ENCODE measurements around the gene STAT5B. TPM values are rescaled to one million over a fixed set of nuclear protein-coding genes. Genes with fewer than 3 reads are reported as not detected.

The STAT5B gene
- total RNA-seq, 1 donor from 2014 or later, result 46.8 TPM

- H3K27me3 Mint-ChIP-seq, result peaks cover 12% of the 10 kb centered on the region
- H3K9me3 Mint-ChIP-seq (ENCODE audit: low read depth), result no peaks in the 10 kb centered on the region
- H3K36me3 Mint-ChIP-seq (ENCODE audit: insufficient read depth), result no peaks in the 10 kb centered on the region
- TF ChIP-seq, protein P1, sequence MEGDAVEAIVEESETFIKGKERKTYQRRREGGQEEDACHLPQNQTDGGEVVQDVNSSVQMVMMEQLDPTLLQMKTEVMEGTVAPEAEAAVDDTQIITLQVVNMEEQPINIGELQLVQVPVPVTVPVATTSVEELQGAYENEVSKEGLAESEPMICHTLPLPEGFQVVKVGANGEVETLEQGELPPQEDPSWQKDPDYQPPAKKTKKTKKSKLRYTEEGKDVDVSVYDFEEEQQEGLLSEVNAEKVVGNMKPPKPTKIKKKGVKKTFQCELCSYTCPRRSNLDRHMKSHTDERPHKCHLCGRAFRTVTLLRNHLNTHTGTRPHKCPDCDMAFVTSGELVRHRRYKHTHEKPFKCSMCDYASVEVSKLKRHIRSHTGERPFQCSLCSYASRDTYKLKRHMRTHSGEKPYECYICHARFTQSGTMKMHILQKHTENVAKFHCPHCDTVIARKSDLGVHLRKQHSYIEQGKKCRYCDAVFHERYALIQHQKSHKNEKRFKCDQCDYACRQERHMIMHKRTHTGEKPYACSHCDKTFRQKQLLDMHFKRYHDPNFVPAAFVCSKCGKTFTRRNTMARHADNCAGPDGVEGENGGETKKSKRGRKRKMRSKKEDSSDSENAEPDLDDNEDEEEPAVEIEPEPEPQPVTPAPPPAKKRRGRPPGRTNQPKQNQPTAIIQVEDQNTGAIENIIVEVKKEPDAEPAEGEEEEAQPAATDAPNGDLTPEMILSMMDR (IDR thresholded peaks at IDR 0.05; ENCODE audit: unreplicated experiment), result no peak
- no peak for DNase-seq (ENCODE audit: low spot score, unreplicated experiment)
- H3K4me3 Mint-ChIP-seq (ENCODE audit: low read depth), result no peak overlapping the region
- no peaks in the 10 kb centered on the region for H3K4me1 Mint-ChIP-seq (ENCODE audit: low read depth)
- no peak overlapping the region for H3K27ac Mint-ChIP-seq
Measured at GRCh38 chr17:42165751-42166150, 110.4 kb downstream of the STAT5B start.

DNA sequence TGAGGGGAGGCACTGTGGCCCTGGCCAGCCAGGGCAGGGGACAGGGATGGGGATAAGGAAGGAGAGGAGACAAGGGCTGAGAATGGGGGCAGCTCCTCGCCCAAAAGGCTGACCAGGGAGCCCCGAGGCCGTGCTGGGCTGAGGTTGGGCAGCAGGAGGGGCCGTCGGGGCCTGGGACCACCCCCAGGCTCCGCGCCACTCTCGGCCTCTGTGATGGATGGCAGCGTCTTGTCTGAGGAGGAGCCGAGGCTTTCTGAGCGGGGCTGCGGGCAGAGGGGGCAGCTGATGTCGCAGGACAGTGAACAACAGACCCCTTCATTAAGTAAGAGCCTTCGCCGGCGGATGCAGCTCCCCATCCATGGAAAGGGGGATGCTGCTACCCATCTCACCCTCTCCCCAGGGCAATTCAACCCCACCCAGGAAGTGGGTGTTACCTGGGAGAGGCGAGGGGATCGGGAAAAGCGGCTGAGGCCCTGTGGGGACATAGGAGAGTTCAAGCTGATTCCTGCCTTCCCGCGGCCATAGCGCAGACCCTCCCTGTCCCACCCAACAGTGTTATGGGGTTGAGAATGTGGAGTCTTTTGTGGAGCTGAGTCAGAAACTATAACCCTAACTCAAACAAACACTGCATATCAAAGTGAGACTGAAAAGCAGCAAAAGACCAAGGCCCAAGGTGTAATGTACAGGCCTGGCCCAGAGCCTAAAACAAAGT, 112.3 kb downstream of the STAT5B start:
- no peaks in the 10 kb centered on the region for H3K36me3 Mint-ChIP-seq (ENCODE audit: insufficient read depth)
- no peaks in the 10 kb centered on the region for H3K9me3 Mint-ChIP-seq (ENCODE audit: low read depth)
- H3K4me3 Mint-ChIP-seq (ENCODE audit: low read depth), result no peak overlapping the region
- peaks cover 7% of the 10 kb centered on the region for H3K27me3 Mint-ChIP-seq
- DNase-seq (ENCODE audit: low spot score, unreplicated experiment), result no peak
- no peaks in the 10 kb centered on the region for H3K4me1 Mint-ChIP-seq (ENCODE audit: low read depth)
- no peak overlapping the region for H3K27ac Mint-ChIP-seq
- TF ChIP-seq, protein P1 (IDR thresholded peaks at IDR 0.05; ENCODE audit: unreplicated experiment), result no peak

DNA sequence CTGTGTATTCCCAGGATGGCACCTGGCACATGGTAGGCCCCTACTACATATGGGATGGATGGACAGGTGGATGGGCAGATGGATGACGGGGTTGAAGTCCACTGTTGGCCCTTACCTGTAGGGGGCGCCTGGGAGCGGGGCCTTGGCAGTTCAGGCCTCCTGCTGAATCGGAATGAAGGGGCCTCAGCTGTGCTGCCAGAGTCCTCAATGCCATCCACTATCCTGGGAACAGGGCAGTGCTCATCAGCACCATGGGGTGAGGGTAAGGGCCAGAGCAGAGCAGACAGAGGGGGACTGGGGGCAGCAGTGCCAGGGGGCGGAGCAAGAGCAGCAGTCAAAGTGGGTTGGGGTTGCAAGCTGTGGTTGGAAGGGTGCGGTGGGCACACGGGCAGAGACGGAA, 113.1 kb downstream of the STAT5B start:
- peaks cover 7% of the 10 kb centered on the region for H3K27me3 Mint-ChIP-seq
- no peak for DNase-seq (ENCODE audit: low spot score, unreplicated experiment)
- no peaks in the 10 kb centered on the region for H3K9me3 Mint-ChIP-seq (ENCODE audit: low read depth)
- TF ChIP-seq, protein P1 (IDR thresholded peaks at IDR 0.05; ENCODE audit: unreplicated experiment), result peak; percentile 46
- no peak overlapping the region for H3K4me3 Mint-ChIP-seq (ENCODE audit: low read depth)
- H3K4me1 Mint-ChIP-seq (ENCODE audit: low read depth), result no peaks in the 10 kb centered on the region
- H3K27ac Mint-ChIP-seq, result no peak overlapping the region
- H3K36me3 Mint-ChIP-seq (ENCODE audit: insufficient read depth), result no peaks in the 10 kb centered on the region

DNA sequence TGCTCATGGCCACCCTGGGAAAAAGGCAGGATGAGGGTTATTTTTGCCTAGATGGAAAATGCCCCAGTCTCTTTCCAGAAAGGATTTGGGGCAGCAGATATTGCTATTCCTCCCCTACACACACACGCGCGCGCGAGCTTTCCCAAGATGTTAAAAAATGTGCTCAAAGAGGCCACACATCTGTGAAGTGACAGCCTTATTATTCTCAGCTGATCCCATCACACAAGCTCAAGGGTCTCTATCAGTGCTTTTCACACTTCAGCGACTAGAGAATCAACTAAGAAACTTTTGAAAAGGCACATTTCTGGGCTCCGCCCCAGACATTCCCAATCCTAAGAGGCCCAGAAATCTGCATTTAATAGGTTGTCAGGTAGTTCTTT, 115.7 kb downstream of the STAT5B start:
- H3K27ac Mint-ChIP-seq, result no peak overlapping the region
- H3K27me3 Mint-ChIP-seq, result peaks cover 4% of the 10 kb centered on the region
- H3K36me3 Mint-ChIP-seq (ENCODE audit: insufficient read depth), result no peaks in the 10 kb centered on the region
- no peak overlapping the region for H3K4me3 Mint-ChIP-seq (ENCODE audit: low read depth)
- TF ChIP-seq, protein P1 (IDR thresholded peaks at IDR 0.05; ENCODE audit: unreplicated experiment), result no peak
- no peak for DNase-seq (ENCODE audit: low spot score, unreplicated experiment)
- no peaks in the 10 kb centered on the region for H3K9me3 Mint-ChIP-seq (ENCODE audit: low read depth)
- peaks cover 4% of the 10 kb centered on the region for H3K4me1 Mint-ChIP-seq (ENCODE audit: low read depth)

- TF ChIP-seq, protein P1 (IDR thresholded peaks at IDR 0.05; ENCODE audit: unreplicated experiment), result no peak
- H3K9me3 Mint-ChIP-seq (ENCODE audit: low read depth), result no peaks in the 10 kb centered on the region
- no peaks in the 10 kb centered on the region for H3K36me3 Mint-ChIP-seq (ENCODE audit: insufficient read depth)
- no peak overlapping the region for H3K4me3 Mint-ChIP-seq (ENCODE audit: low read depth)
- peaks cover 4% of the 10 kb centered on the region for H3K4me1 Mint-ChIP-seq (ENCODE audit: low read depth)
- DNase-seq (ENCODE audit: low spot score, unreplicated experiment), result no peak
- peaks cover 3% of the 10 kb centered on the region for H3K27me3 Mint-ChIP-seq
- no peak overlapping the region for H3K27ac Mint-ChIP-seq
Measured at GRCh38 chr17:42159796-42160530, 116.2 kb downstream of the STAT5B start.

Measured in progenitor cell of endocrine pancreas (in vitro differentiated cells).